C4-2B (cell line): ENCODE data around the gene ST8SIA1.

ENCODE experiments used
- CTCF ChIP-seq: fragments of 450-650 bp; conservative IDR thresholded peaks from 2 replicates; pipeline ENCODE4 v1.5.1; 2017; ENCODE audit warnings: mild to moderate bottlenecking
- ZFX ChIP-seq: fragments of 450-650 bp; IDR thresholded peaks from 2 replicates; pipeline ENCODE4 v1.6.1; 2017

- TF ChIP-seq CTCF: no peak
- no peak for TF ChIP-seq ZFX
These were observed 88.2 kb downstream of the ST8SIA1 start for GRCh38 chr12:22246217-22246846.
